Measurements from ENCODE around the gene TGDS. TPM values are rescaled to one million over a fixed set of nuclear protein-coding genes. Genes with fewer than 3 reads are reported as not detected.
A peak's percentile ranks its signal among the peaks of the same experiment; 100 is the strongest.

Gene TGDS
- total RNA-seq (2014; rRNA removed; shearing (Covaris generic)) (8.0 and 8.8 TPM in 2 replicates), total RNA-seq (2022) (7.1 and 7.7 TPM in 2 replicates), Bru-seq, nascent RNA (percentile 65 among the genes with signal in this experiment), BruChase-seq, experiment 1, labeled RNA remaining after a 6-hour chase (percentile 51 among the genes with signal in this experiment), BruChase-seq, experiment 2, labeled RNA remaining after a 2-hour chase (percentile 62 among the genes with signal in this experiment)
- long read RNA-seq, transcript TGDS-201 (12 exons, 1,905 nt): major isoform, 8 of 15 reads
- long read RNA-seq, partial matches to known transcripts: 2 of 15 reads
- long read RNA-seq, other reads (novel, unspliced or antisense): 5 of 15 reads

GRCh38 chr13:94595950-94596574 is at the start of gene TGDS:
TGDS (minus strand) TSS chr13:94596152; CDS start chr13:94596136, 16 bp downstream.
- Histone ChIP-seq H3K9me3 (ENCODE audit: low read length) (no peaks in the 10 kb centered on the region), H2AFZ (ENCODE audit: low read length) (peak within 1 kb of the TSS; percentile 76; the same call in 1 of the 2 replicates), H3K36me3 (ENCODE audit: insufficient read depth, low read length) (peaks cover 16% of the 10 kb centered on the region), H3K79me2 (ENCODE audit: insufficient read depth, low read depth, low read length) (peaks cover 28% of the 10 kb centered on the region), H3K9me2 (ENCODE audit: insufficient read depth, low read length) (no peaks in the 10 kb centered on the region), H3K4me2 (ENCODE audit: low read length) (peak within 1 kb of the TSS; percentile 98), H3K27ac (ENCODE audit: low read depth, low read length, poor library complexity, severe bottlenecking) (peak within 1 kb of the TSS; percentile 61), H3K4me3 (ENCODE audit: low read depth, low read length, poor library complexity, severe bottlenecking) (peak within 1 kb of the TSS; percentile 99), H3K4me1 (ENCODE audit: insufficient read depth, low read length, poor library complexity, severe bottlenecking) (peaks cover 8% of the 10 kb centered on the region), H4K20me1 (ENCODE audit: insufficient read depth, low read length) (no peaks in the 10 kb centered on the region; the same call in 1 of the 2 replicates)
- intact Hi-C loops (cut with micrococcal nuclease; ENCODE audit: unreplicated experiment): loop anchor here (10.0 kb wide), 1 partner anchor 91 kb away; no protein-coding TSS in a partner anchor
- DNase-seq (ENCODE audit: low spot score): peak; percentile 89
- ChIA-PET POLR2A (interaction anchor here (0.8 to 1.7 kb wide), 3 partner anchors 9 to 47 kb away, joined by 5 to 7 read pairs (median 5); no protein-coding TSS in a partner anchor), CTCF (ENCODE audit: unreplicated experiment) (interaction anchor here (0.6 to 0.8 kb wide), 2 partner anchors 10 to 22 kb away, joined by 3 read pairs; no protein-coding TSS in a partner anchor)
- TF ChIP-seq CTCF (conservative IDR thresholded peaks at IDR 0.05; ENCODE audit: low read length) (no peak), EZH2phosphoT487 (IDR thresholded peaks at IDR 0.05; ENCODE audit: borderline replicate concordance, low read depth, low read length) (no peak)
- BruUV-seq (replicated peaks): no TSS peak

GRCh38 chr13:94641409-94641941 is 45.5 kb upstream of the TGDS start:
- Histone ChIP-seq H2AFZ (ENCODE audit: low read length) (no peak overlapping the region), H3K9me2 (ENCODE audit: insufficient read depth, low read length) (no peaks in the 10 kb centered on the region), H4K20me1 (ENCODE audit: insufficient read depth, low read length) (no peaks in the 10 kb centered on the region), H3K4me3 (ENCODE audit: low read depth, low read length, poor library complexity, severe bottlenecking) (no peak overlapping the region), H3K36me3 (ENCODE audit: insufficient read depth, low read length) (no peaks in the 10 kb centered on the region), H3K4me2 (ENCODE audit: low read length) (no peak overlapping the region), H3K27ac (ENCODE audit: low read depth, low read length, poor library complexity, severe bottlenecking) (no peak overlapping the region), H3K4me1 (ENCODE audit: insufficient read depth, low read length, poor library complexity, severe bottlenecking) (no peaks in the 10 kb centered on the region), H3K79me2 (ENCODE audit: insufficient read depth, low read depth, low read length) (no peaks in the 10 kb centered on the region), H3K9me3 (ENCODE audit: low read length) (no peaks in the 10 kb centered on the region)
- no TSS peak for BruUV-seq (replicated peaks)
- DNase-seq (ENCODE audit: low spot score): no peak
- no peak for TF ChIP-seq CTCF (conservative IDR thresholded peaks at IDR 0.05; ENCODE audit: low read length)
- TF ChIP-seq EZH2phosphoT487 (IDR thresholded peaks at IDR 0.05; ENCODE audit: borderline replicate concordance, low read depth, low read length): no peak
- intact Hi-C loops (cut with micrococcal nuclease; ENCODE audit: unreplicated experiment): no loop called here
- CTCF ChIA-PET (ENCODE audit: unreplicated experiment): no interaction called here
- POLR2A ChIA-PET: no interaction called here

All from OCI-LY7 (cell line).